Osteoblast (primary cell): ENCODE data around the gene GDF11. TPM values are rescaled to one million over a fixed set of nuclear protein-coding genes. Genes with fewer than 3 reads are reported as not detected.

Experiments used
- DNase-seq: peaks from one replicate; pipeline ENCODE4 v3.0.0; 2011; ENCODE audit warnings: low spot score, mixed read lengths; ENCODE audit not compliant: insufficient read length; ENCODE audit errors: missing footprints
- H2AFZ ChIP-seq: 2 replicates; pipeline ENCODE4 v1.6.0; 2011; ENCODE audit warnings: mild to moderate bottlenecking, low read length
- H3K27ac ChIP-seq: 2 replicates; pipeline ENCODE4 v1.5.1; 2011; ENCODE audit warnings: mild to moderate bottlenecking, low read depth, low read length, moderate library complexity
- H3K27me3 ChIP-seq: 2 replicates; pipeline ENCODE4 v1.6.0; 2012; ENCODE audit warnings: mild to moderate bottlenecking, control low read depth, inconsistent platforms, low read length, moderate library complexity; ENCODE audit not compliant: insufficient read depth
- H3K36me3 ChIP-seq: 2 replicates; pipeline ENCODE4 v1.5.1; 2011; ENCODE audit warnings: mild to moderate bottlenecking, low read length, control low read depth, moderate library complexity; ENCODE audit not compliant: insufficient read depth
- H3K4me1 ChIP-seq: 2 replicates; pipeline ENCODE4 v1.5.1; 2011; ENCODE audit warnings: mild to moderate bottlenecking, low read length, control low read depth, moderate library complexity; ENCODE audit not compliant: insufficient read depth
- H3K4me2 ChIP-seq: 2 replicates; pipeline ENCODE4 v1.6.0; 2011; ENCODE audit warnings: mild to moderate bottlenecking, low read length; ENCODE audit not compliant: insufficient read depth
- H3K4me3 ChIP-seq: fragments of 200-600 bp; sonication (generic); 3 replicates; pipeline ENCODE4 v1.5.1; 2012; ENCODE audit warnings: mild to moderate bottlenecking, low read length, inconsistent platforms; ENCODE audit not compliant: insufficient read depth
- H3K79me2 ChIP-seq: 2 replicates; pipeline ENCODE4 v1.6.0; 2012; ENCODE audit warnings: mild to moderate bottlenecking, low read length, control low read depth, inconsistent platforms; ENCODE audit not compliant: insufficient read depth
- H3K9me3 ChIP-seq: 2 replicates; pipeline ENCODE4 v1.5.1; 2011; ENCODE audit warnings: low read depth, low read length, control low read depth
- H4K20me1 ChIP-seq: 2 replicates; pipeline ENCODE4 v1.6.0; 2012; ENCODE audit warnings: mild to moderate bottlenecking, low read length, control low read depth; ENCODE audit not compliant: insufficient read depth
- total RNA-seq: library from RNA; depleted of rRNA; stranded (reverse); fragments of >200 nt; gene quantifications from 2 replicates; pipeline ENCODE4 v1.2.3, GENCODE V29; 2012
- TF ChIP-seq, protein P1 (sequence below): IDR thresholded peaks from 2 replicates; pipeline ENCODE4 v1.5.1; 2011; ENCODE audit warnings: mild to moderate bottlenecking, low read depth, low read length, moderate library complexity; ENCODE audit errors: extremely low read depth

Gene GDF11
- total RNA-seq, 1 donor = 4.3 TPM

DNA sequence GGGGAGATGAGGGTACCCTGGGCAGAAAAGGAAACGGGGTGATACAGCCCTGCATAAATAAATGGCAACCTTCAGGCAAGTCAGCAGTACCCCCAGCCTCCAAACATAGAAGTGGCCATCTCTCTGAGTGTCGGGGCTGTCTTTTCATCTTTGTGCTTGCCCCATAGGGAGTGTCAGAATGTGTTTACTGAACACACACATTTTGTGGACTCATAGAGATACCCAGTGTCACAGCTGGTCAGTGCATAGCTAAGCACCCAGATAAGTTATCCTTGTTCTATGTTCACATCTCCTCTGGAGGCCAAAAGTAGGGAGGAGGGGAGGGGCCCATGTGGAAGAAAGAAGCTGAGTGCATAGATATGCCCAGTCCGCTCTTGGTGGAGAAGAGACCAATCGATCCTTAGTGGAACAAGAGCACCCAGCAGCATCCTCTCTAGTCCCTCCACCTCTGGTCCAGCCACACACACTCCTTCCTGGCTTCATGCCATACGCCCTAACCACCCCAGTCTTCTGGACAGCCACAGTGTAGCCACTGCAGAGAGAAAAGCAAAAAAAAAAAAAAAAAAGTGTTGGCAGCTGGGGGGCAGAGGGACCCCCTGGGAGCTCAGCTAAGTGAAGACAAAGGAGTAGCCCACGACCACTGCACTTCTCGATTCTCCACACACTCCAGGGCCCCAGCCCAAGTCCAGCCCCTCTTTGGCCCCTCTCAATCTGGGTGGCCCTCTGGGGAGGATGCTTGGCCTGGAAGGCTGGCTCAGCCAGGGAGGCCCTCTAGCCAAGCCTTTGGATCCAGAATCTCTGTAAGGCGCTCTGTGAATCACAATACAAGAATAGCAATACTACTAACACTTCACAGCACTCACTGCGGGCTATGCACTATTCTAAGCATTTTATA, 37.9 kb upstream of the GDF11 start:
- Histone ChIP-seq H3K27me3 (no peaks in the 10 kb centered on the region), H3K36me3 (peaks cover 15% of the 10 kb centered on the region), H3K4me3 (peak overlapping the region; percentile 73), H4K20me1 (peaks cover 47% of the 10 kb centered on the region), H3K79me2 (peaks cover 68% of the 10 kb centered on the region), H3K4me1 (peaks cover 56% of the 10 kb centered on the region), H3K27ac (peak overlapping the region; percentile 66), H3K9me3 (no peaks in the 10 kb centered on the region), H2AFZ (no peak overlapping the region), H3K4me2 (peak overlapping the region; percentile 76)
- peak; percentile 94 for DNase-seq
- TF ChIP-seq, protein P1, sequence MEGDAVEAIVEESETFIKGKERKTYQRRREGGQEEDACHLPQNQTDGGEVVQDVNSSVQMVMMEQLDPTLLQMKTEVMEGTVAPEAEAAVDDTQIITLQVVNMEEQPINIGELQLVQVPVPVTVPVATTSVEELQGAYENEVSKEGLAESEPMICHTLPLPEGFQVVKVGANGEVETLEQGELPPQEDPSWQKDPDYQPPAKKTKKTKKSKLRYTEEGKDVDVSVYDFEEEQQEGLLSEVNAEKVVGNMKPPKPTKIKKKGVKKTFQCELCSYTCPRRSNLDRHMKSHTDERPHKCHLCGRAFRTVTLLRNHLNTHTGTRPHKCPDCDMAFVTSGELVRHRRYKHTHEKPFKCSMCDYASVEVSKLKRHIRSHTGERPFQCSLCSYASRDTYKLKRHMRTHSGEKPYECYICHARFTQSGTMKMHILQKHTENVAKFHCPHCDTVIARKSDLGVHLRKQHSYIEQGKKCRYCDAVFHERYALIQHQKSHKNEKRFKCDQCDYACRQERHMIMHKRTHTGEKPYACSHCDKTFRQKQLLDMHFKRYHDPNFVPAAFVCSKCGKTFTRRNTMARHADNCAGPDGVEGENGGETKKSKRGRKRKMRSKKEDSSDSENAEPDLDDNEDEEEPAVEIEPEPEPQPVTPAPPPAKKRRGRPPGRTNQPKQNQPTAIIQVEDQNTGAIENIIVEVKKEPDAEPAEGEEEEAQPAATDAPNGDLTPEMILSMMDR = no peak

DNA sequence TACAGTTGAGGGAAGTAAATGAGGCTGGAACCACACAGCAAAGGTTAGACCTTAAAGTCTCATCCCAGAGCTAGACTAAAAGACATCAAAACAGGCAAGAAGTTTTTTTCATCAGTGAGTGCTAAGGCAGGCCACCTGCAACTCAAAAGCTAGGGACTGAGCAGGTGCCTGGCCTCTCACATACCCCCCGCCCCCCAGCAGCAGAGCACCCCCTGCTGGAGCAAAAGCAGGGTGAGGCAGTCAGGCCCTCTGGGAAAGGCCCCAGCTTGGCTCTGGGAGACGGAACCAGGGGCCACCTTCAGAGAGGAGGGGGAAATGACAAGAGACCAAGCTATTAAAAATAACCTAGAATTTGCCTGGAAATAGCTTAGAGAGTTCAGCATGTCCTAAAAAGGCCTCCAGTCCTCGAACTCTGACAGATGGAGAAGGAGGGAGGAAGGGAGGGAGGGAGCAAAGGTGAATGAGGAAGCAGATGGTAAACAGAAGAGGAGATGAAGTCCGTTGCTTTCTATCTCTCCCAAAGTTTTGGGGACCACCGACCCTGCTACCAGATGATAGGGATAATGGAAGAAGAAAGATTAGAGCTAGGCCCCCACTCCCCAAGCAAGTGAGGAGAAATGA, 37.0 kb upstream of the GDF11 start:
- TF ChIP-seq, protein P1 = peak; percentile 51
- peaks cover 59% of the 10 kb centered on the region for H3K79me2 ChIP-seq
- H3K27me3 ChIP-seq = no peaks in the 10 kb centered on the region
- no peaks in the 10 kb centered on the region for H3K9me3 ChIP-seq
- peak overlapping the region; percentile 73 for H3K4me3 ChIP-seq
- H3K27ac ChIP-seq = peak overlapping the region; percentile 66
- H3K4me1 ChIP-seq = peaks cover 55% of the 10 kb centered on the region
- peaks cover 44% of the 10 kb centered on the region for H4K20me1 ChIP-seq
- peaks cover 9% of the 10 kb centered on the region for H3K36me3 ChIP-seq
- peak; percentile 60 for DNase-seq
- no peak overlapping the region for H2AFZ ChIP-seq
- H3K4me2 ChIP-seq = peak overlapping the region; percentile 76

DNA sequence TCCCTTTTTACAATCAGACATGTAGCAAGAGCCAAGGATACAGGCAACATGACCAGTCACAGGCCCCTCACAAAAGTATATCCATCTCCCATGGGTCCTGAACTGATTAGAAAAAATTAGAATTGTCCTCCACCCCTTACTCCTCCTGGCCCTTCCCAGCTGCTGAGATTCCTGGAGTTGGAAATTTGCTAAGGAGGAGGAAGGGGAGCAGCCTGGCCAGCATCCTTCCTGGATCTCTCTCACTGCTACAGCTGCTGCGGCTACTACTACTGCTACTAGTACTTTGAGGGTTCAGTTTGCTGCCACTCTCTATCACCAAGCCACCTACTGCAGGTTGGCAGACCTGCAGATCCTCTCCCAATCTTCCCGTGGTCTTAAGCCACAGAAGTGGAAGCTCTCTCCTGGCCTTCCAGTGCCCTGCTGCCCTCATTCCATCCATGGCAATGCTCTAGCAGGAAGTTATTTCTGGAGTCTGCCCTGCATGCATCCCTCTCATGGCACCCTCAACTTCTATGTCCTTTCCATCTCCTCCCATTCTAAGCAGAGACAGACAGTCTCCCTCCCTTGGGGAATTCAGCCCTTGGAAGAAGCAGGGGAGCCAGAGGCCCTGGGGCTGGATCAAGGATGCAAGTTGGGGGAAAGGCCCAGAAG, 36.2 kb upstream of the GDF11 start:
- H3K4me1 ChIP-seq = peaks cover 54% of the 10 kb centered on the region
- no peak overlapping the region for H2AFZ ChIP-seq
- TF ChIP-seq, protein P1 = no peak
- H3K27me3 ChIP-seq = no peaks in the 10 kb centered on the region
- H3K4me3 ChIP-seq = peak overlapping the region; percentile 73
- DNase-seq = peak; percentile 67
- H3K4me2 ChIP-seq = peak overlapping the region; percentile 76
- H3K9me3 ChIP-seq = no peaks in the 10 kb centered on the region
- peak overlapping the region; percentile 66 for H3K27ac ChIP-seq
- peaks cover 3% of the 10 kb centered on the region for H3K36me3 ChIP-seq
- H3K79me2 ChIP-seq = peaks cover 53% of the 10 kb centered on the region
- H4K20me1 ChIP-seq = peaks cover 37% of the 10 kb centered on the region

DNA sequence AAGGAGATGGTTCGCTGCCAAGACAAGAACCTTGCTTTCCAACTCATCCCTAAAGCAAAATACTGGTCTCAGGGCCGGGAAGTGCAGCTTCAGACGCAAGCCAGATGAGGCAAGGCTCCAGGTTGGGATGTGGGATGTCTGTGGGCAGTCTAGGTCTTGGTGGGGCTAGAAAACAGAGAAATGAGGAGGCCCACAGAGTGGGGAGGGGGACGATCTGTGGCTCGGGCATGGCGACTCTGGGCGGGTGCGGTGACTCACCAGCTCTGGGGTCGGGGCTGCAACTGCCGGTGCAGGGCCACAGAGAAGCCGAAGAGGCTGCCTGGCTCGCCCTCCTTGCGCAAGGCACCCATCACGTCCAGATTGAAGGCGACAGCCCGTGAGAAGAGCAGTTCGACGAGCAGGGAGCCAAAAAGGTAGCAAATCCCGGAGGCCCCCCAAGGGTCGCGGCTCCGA, 35.7 kb upstream of the GDF11 start:
- TF ChIP-seq, protein P1 = no peak
- peaks cover 52% of the 10 kb centered on the region for H3K79me2 ChIP-seq
- peak overlapping the region; percentile 21 for H3K27ac ChIP-seq
- peaks cover 59% of the 10 kb centered on the region for H3K4me1 ChIP-seq
- H4K20me1 ChIP-seq = peaks cover 37% of the 10 kb centered on the region
- H3K27me3 ChIP-seq = no peaks in the 10 kb centered on the region
- peaks cover 3% of the 10 kb centered on the region for H3K36me3 ChIP-seq
- peak; percentile 88 for DNase-seq
- H3K9me3 ChIP-seq = no peaks in the 10 kb centered on the region
- peak overlapping the region; percentile 73 for H3K4me3 ChIP-seq
- peak overlapping the region; percentile 76 for H3K4me2 ChIP-seq
- peak overlapping the region; percentile 0 for H2AFZ ChIP-seq
